Activated CD4-positive, CD25-positive, alpha-beta regulatory T cell treated with anti-CD3 and anti-CD28 coated beads, Interleukin-2, amount 50 U/mL, for 72 hours (primary cell): Measurements from ENCODE around the gene CCDC141.

Experiments used
- DNase-seq: peaks from one replicate; pipeline ENCODE4 v3.0.0; 2021

CCDC141 gene

GRCh38 chr2:178909507-178909906 lies 140.4 kb downstream of the CCDC141 start:
- no peak for DNase-seq

- DNase-seq = no peak
These were observed 141.1 kb downstream of the CCDC141 start for GRCh38 chr2:178908810-178909209.

GRCh38 chr2:178905261-178905660 lies 144.7 kb downstream of the CCDC141 start:
- DNase-seq = no peak

GRCh38 chr2:178899656-178900055 lies 150.3 kb downstream of the CCDC141 start:
- no peak for DNase-seq

- no peak for DNase-seq
These were observed 154.1 kb downstream of the CCDC141 start for GRCh38 chr2:178895872-178896271.

GRCh38 chr2:178895171-178895570 lies 154.8 kb downstream of the CCDC141 start:
- no peak for DNase-seq

- no peak for DNase-seq
These were observed 156.9 kb downstream of the CCDC141 start for GRCh38 chr2:178892751-178893625.

- DNase-seq = no peak
These were observed 157.9 kb downstream of the CCDC141 start for GRCh38 chr2:178891959-178892485.

- peak; percentile 51 for DNase-seq
These were observed 158.5 kb downstream of the CCDC141 start for GRCh38 chr2:178891265-178891958.

GRCh38 chr2:178886006-178886405 lies 163.9 kb downstream of the CCDC141 start:
- no peak for DNase-seq

GRCh38 chr2:178884440-178884839 lies 165.5 kb downstream of the CCDC141 start:
- no peak for DNase-seq

- no peak for DNase-seq
These were observed 167.1 kb downstream of the CCDC141 start for GRCh38 chr2:178882666-178883440.

- no peak for DNase-seq
These were observed 168.9 kb downstream of the CCDC141 start for GRCh38 chr2:178881075-178881474.

- DNase-seq = no peak
These were observed 169.7 kb downstream of the CCDC141 start for GRCh38 chr2:178880257-178880656.

GRCh38 chr2:178877874-178878273 lies 172.1 kb downstream of the CCDC141 start:
- no peak for DNase-seq

GRCh38 chr2:178874529-178875240 lies 175.3 kb downstream of the CCDC141 start:
- no peak for DNase-seq

- DNase-seq = no peak
These were observed 176.0 kb downstream of the CCDC141 start for GRCh38 chr2:178873912-178874311.

GRCh38 chr2:178871536-178871935 lies 178.4 kb downstream of the CCDC141 start:
- DNase-seq = no peak

- DNase-seq = no peak
These were observed 179.2 kb downstream of the CCDC141 start for GRCh38 chr2:178870703-178871102.

GRCh38 chr2:178865999-178866398 lies 183.9 kb downstream of the CCDC141 start:
- no peak for DNase-seq

- DNase-seq = no peak
These were observed 184.6 kb downstream of the CCDC141 start for GRCh38 chr2:178865146-178865936.
